ENCODE data around the gene MASP2. TPM values are rescaled to one million over a fixed set of nuclear protein-coding genes. Genes with fewer than 3 reads are reported as not detected.

Gene MASP2
- total RNA-seq, 1 donor from 2014 or later = 0.73 TPM

GRCh38 chr1:11044086-11044848, 2.8 kb downstream of the MASP2 start:
- H3K79me2 ChIP-seq (ENCODE audit: insufficient read depth, low read length) = no peaks in the 10 kb centered on the region
- H3K9me3 Mint-ChIP-seq (ENCODE audit: unreplicated experiment) = no peaks in the 10 kb centered on the region
- no peaks in the 10 kb centered on the region for H3K36me3 ChIP-seq (ENCODE audit: insufficient read depth, low read length)
- H3K27ac ChIP-seq (ENCODE audit: low read depth, low read length) = no peak overlapping the region
- H3K36me3 Mint-ChIP-seq (ENCODE audit: low read depth, unreplicated experiment) = no peaks in the 10 kb centered on the region
- FAIRE-seq = no peak
- TF ChIP-seq CTCF (IDR thresholded peaks at IDR 0.05; ENCODE audit: insufficient read depth, low read depth, low read length) (no peak), EZH2 (IDR thresholded peaks at IDR 0.05; ENCODE audit: insufficient read depth, low read length) (no peak)
- H3K4me1 Mint-ChIP-seq (ENCODE audit: low read depth, unreplicated experiment) = no peaks in the 10 kb centered on the region
- no peak overlapping the region for H2AFZ ChIP-seq (ENCODE audit: low read depth, low read length)
- H3K4me3 ChIP-seq (ENCODE audit: insufficient read depth, low read depth, low read length) = no peak overlapping the region
- H3K4me3 Mint-ChIP-seq (ENCODE audit: unreplicated experiment) = no peak overlapping the region
- no peaks in the 10 kb centered on the region for H3K27me3 ChIP-seq (ENCODE audit: insufficient read depth, low read length)
- H3K27ac Mint-ChIP-seq (ENCODE audit: unreplicated experiment) = no peak overlapping the region
- H3K4me2 ChIP-seq (ENCODE audit: low read length) = no peak overlapping the region
- no peaks in the 10 kb centered on the region for H4K20me1 ChIP-seq (ENCODE audit: insufficient read depth, low read length)
- H3K27me3 Mint-ChIP-seq (ENCODE audit: low read depth, unreplicated experiment) = no peaks in the 10 kb centered on the region
- no peak overlapping the region for H3K9ac ChIP-seq (ENCODE audit: low read length)
- H3K4me1 ChIP-seq (ENCODE audit: insufficient read depth, low read length) = no peaks in the 10 kb centered on the region
- no peak for DNase-seq (ENCODE audit: low read depth)
- H3K9me3 ChIP-seq (ENCODE audit: insufficient read depth, low read depth, low read length) = no peaks in the 10 kb centered on the region

DNA sequence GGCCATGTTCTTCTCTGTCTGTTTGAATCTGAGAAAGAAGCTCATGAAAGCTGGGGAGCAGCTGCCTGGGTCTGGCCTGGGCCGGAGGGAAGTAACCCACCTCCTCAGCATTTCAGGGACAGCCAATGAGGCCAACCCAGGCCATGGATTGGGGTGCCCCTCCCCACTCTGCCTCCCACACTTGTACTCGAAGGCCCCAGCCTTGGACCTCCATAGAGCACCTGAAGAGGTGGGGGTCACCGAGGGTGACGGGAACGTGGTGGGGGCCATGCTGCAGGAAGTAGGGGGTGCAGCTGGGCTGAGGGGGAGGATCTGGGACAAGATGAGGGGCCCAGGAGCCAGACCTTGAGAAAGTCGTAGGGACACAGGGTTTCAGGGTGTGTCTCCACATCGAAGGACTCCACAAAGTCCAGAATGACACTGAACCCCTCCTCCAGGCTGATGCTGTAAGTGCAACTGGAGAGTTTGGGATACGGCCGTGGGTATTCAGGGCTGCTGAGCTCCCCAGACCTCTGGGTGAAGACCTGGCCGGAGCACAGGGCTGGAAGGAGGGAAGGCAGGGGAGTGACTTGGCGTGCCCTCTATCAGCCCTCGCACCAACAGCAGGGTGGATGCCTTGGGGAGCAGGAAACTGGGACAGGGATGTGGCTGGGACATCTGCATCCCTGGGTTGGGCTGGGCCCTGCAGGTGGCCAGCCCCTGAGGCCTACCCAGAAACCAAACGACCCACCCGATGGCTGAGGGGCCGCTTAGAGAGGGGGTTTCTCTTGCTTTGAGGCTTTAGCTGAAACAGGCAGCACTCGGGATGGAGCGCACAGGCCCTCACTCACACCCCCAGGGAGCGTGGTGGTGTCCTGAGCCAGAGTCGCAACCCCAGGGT, 3.8 kb downstream of the MASP2 start:
- H3K9ac ChIP-seq (ENCODE audit: low read length) = no peak overlapping the region
- H3K36me3 ChIP-seq (ENCODE audit: insufficient read depth, low read length) = no peaks in the 10 kb centered on the region
- FAIRE-seq = no peak
- no peaks in the 10 kb centered on the region for H3K36me3 Mint-ChIP-seq (ENCODE audit: low read depth, unreplicated experiment)
- no peaks in the 10 kb centered on the region for H4K20me1 ChIP-seq (ENCODE audit: insufficient read depth, low read length)
- no peaks in the 10 kb centered on the region for H3K9me3 ChIP-seq (ENCODE audit: insufficient read depth, low read depth, low read length)
- no peak overlapping the region for H3K27ac Mint-ChIP-seq (ENCODE audit: unreplicated experiment)
- H2AFZ ChIP-seq (ENCODE audit: low read depth, low read length) = no peak overlapping the region
- no peak for DNase-seq (ENCODE audit: low read depth)
- TF ChIP-seq CTCF (IDR thresholded peaks at IDR 0.05; ENCODE audit: insufficient read depth, low read depth, low read length) = no peak
- no peak for TF ChIP-seq EZH2 (IDR thresholded peaks at IDR 0.05; ENCODE audit: insufficient read depth, low read length)
- H3K27ac ChIP-seq (ENCODE audit: low read depth, low read length) = no peak overlapping the region
- peaks cover 4% of the 10 kb centered on the region for H3K27me3 ChIP-seq (ENCODE audit: insufficient read depth, low read length)
- no peak overlapping the region for H3K4me3 ChIP-seq (ENCODE audit: insufficient read depth, low read depth, low read length)
- no peaks in the 10 kb centered on the region for H3K79me2 ChIP-seq (ENCODE audit: insufficient read depth, low read length)
- no peak overlapping the region for H3K4me3 Mint-ChIP-seq (ENCODE audit: unreplicated experiment)
- peaks cover 3% of the 10 kb centered on the region for H3K27me3 Mint-ChIP-seq (ENCODE audit: low read depth, unreplicated experiment)
- no peaks in the 10 kb centered on the region for H3K9me3 Mint-ChIP-seq (ENCODE audit: unreplicated experiment)
- no peaks in the 10 kb centered on the region for H3K4me1 Mint-ChIP-seq (ENCODE audit: low read depth, unreplicated experiment)
- H3K4me1 ChIP-seq (ENCODE audit: insufficient read depth, low read length) = no peaks in the 10 kb centered on the region
- H3K4me2 ChIP-seq (ENCODE audit: low read length) = no peak overlapping the region
